Measurements from ENCODE around the gene CCDC40.

DNA sequence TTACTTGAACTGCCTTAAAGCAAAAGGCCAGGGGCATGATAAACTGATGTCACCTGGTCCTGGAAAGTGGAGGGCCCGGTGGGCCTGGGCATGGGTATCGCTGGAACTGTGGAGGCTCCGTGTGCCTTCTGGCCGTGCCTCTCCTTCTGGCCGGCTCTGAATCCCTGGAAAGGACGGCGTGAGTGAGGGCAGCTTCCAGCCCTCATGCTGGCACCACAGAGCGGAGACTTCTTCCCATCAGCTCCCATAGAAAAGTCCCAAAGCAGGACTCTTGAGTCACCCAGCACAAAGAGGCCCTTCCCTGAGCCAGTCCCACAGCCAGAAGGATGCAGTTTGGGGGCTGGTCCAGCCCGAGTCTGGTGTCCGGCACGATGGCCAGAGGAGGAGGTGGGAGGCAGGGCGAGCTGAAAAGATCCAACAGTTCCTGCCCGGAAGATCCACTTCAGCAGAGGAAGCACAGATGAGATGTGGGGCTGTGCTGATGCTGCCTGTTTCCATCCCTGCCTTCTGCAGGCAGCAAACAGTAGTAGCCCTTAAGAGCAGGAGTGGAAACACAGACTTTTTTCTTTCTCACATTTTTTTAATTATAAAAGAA lies 72.7 kb downstream of the CCDC40 start:
- TF ChIP-seq, protein P1, sequence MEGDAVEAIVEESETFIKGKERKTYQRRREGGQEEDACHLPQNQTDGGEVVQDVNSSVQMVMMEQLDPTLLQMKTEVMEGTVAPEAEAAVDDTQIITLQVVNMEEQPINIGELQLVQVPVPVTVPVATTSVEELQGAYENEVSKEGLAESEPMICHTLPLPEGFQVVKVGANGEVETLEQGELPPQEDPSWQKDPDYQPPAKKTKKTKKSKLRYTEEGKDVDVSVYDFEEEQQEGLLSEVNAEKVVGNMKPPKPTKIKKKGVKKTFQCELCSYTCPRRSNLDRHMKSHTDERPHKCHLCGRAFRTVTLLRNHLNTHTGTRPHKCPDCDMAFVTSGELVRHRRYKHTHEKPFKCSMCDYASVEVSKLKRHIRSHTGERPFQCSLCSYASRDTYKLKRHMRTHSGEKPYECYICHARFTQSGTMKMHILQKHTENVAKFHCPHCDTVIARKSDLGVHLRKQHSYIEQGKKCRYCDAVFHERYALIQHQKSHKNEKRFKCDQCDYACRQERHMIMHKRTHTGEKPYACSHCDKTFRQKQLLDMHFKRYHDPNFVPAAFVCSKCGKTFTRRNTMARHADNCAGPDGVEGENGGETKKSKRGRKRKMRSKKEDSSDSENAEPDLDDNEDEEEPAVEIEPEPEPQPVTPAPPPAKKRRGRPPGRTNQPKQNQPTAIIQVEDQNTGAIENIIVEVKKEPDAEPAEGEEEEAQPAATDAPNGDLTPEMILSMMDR (CRISPR knock-in tag; IDR thresholded peaks at IDR 0.05): no peak
- TF ChIP-seq JUN (CRISPR knock-in tag; IDR thresholded peaks at IDR 0.05): no peak
- no peak for TF ChIP-seq ETV5 (CRISPR knock-in tag; IDR thresholded peaks at IDR 0.05; ENCODE audit: borderline replicate concordance)
- no peak for TF ChIP-seq CEBPB (IDR thresholded peaks at IDR 0.05; ENCODE audit: borderline replicate concordance, low read depth, low read length)
- no peak for TF ChIP-seq EZH2 (conservative IDR thresholded peaks at IDR 0.05; ENCODE audit: low read depth, low read length)
- TF ChIP-seq ZBTB14 (CRISPR knock-in tag; IDR thresholded peaks at IDR 0.05): no peak
